ENCODE results near the gene VTA1.

DNA sequence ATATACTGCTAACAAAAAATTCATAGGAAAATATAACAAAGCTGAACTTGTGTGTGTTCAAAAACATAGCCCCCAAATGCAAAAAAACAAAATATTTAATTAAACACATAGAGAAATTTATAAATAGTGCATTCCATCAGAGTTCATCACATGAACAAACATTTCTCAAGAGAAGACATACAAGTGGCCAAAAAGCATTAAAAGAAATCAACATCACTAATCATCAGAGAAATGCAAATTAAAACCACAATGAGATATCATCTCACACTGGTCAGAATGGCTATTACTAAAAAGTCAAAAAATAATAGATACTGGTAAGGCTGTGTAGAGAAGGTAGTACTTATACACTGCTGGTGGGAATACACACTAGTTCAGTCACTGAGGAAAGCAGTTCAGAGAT, 115.2 kb downstream of the VTA1 start:
- TF ChIP-seq, protein P1, sequence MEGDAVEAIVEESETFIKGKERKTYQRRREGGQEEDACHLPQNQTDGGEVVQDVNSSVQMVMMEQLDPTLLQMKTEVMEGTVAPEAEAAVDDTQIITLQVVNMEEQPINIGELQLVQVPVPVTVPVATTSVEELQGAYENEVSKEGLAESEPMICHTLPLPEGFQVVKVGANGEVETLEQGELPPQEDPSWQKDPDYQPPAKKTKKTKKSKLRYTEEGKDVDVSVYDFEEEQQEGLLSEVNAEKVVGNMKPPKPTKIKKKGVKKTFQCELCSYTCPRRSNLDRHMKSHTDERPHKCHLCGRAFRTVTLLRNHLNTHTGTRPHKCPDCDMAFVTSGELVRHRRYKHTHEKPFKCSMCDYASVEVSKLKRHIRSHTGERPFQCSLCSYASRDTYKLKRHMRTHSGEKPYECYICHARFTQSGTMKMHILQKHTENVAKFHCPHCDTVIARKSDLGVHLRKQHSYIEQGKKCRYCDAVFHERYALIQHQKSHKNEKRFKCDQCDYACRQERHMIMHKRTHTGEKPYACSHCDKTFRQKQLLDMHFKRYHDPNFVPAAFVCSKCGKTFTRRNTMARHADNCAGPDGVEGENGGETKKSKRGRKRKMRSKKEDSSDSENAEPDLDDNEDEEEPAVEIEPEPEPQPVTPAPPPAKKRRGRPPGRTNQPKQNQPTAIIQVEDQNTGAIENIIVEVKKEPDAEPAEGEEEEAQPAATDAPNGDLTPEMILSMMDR (IDR thresholded peaks at IDR 0.05; ENCODE audit: insufficient read depth, low read depth, low read length), result no peak
- TF ChIP-seq EZH2 (IDR thresholded peaks at IDR 0.05; ENCODE audit: insufficient read depth, low read length), result no peak
